ENCODE measurements around the gene YPEL2. TPM values are rescaled to one million over a fixed set of nuclear protein-coding genes. Genes with fewer than 3 reads are reported as not detected.

The YPEL2 gene
- total and polyA plus RNA-seq, 2 of the 13 experiments (the other 11 are each of a cell fraction or from before 2014, with no cell fraction given): 8.5 to 21.1 TPM

DNA sequence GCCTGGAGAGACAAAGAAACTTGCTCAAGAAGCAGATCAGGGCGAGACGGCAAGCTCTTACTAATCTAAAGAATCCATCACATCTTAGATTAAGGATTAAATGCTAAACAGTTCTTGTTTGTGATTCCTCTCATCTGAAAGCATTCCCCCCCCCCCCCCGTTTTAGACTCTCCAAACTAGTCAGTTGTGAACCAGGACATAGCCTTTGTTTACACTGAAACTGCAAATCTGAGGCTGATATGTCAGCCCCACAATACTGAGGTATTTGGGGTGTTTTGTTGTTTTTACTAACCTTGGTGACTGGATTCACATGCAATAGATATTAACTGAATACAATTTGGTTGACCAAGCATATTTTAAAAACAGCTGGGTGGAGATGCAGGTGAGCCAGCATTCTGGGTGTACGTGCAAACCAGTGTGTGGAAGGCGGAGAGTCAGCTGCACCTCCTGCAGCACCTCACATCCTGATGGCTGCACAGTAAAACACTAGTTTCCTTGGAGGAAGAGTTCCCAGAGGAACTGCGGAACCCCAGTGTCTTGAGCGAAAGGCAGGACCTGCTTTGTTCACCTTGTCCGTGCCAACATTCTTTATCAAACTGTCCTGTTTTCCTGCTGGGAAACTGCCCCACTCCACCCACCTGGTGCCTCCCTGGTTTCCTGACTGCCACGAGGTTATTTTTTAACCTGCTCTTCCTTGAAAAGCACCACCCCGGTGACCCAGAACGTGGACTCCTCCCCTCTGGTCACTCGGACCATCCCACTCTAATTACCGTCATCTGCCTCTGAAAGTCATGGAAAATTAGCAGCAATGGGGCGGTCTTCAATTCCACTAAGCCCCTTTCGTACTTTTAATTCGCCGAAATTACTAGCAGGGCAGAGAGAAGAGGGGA is 1.2 kb upstream of the YPEL2 start (continued):
- TF ChIP-seq, protein P1, sequence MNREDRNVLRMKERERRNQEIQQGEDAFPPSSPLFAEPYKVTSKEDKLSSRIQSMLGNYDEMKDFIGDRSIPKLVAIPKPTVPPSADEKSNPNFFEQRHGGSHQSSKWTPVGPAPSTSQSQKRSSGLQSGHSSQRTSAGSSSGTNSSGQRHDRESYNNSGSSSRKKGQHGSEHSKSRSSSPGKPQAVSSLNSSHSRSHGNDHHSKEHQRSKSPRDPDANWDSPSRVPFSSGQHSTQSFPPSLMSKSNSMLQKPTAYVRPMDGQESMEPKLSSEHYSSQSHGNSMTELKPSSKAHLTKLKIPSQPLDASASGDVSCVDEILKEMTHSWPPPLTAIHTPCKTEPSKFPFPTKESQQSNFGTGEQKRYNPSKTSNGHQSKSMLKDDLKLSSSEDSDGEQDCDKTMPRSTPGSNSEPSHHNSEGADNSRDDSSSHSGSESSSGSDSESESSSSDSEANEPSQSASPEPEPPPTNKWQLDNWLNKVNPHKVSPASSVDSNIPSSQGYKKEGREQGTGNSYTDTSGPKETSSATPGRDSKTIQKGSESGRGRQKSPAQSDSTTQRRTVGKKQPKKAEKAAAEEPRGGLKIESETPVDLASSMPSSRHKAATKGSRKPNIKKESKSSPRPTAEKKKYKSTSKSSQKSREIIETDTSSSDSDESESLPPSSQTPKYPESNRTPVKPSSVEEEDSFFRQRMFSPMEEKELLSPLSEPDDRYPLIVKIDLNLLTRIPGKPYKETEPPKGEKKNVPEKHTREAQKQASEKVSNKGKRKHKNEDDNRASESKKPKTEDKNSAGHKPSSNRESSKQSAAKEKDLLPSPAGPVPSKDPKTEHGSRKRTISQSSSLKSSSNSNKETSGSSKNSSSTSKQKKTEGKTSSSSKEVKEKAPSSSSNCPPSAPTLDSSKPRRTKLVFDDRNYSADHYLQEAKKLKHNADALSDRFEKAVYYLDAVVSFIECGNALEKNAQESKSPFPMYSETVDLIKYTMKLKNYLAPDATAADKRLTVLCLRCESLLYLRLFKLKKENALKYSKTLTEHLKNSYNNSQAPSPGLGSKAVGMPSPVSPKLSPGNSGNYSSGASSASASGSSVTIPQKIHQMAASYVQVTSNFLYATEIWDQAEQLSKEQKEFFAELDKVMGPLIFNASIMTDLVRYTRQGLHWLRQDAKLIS (CRISPR knock-in tag; IDR thresholded peaks at IDR 0.05): peak; percentile 62; the same call in 1 of the 2 replicates
- TF ChIP-seq HOXA7 (CRISPR knock-in tag; IDR thresholded peaks at IDR 0.05): no peak
- no peak for TF ChIP-seq MTA3 (CRISPR knock-in tag; IDR thresholded peaks at IDR 0.05)
- TF ChIP-seq, protein P2, sequence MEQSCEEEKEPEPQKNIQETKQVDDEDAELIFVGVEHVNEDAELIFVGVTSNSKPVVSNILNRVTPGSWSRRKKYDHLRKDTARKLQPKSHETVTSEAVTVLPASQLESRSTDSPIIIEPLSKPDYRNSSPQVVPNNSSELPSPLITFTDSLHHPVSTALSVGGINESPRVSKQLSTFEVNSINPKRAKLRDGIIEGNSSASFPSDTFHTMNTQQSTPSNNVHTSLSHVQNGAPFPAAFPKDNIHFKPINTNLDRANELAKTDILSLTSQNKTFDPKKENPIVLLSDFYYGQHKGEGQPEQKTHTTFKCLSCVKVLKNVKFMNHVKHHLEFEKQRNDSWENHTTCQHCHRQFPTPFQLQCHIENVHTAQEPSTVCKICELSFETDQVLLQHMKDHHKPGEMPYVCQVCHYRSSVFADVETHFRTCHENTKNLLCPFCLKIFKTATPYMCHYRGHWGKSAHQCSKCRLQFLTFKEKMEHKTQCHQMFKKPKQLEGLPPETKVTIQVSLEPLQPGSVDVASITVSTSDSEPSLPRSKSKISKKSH (CRISPR knock-in tag; IDR thresholded peaks at IDR 0.05; ENCODE audit: borderline replicate concordance): no peak; the same call in 1 of the 2 replicates
- TF ChIP-seq BORCS8-MEF2B (CRISPR knock-in tag; IDR thresholded peaks at IDR 0.05): 0 out of 2 replicates have a peak, but pooled peaks have one; percentile 23
- no peak for TF ChIP-seq FOXC1 (CRISPR knock-in tag; IDR thresholded peaks at IDR 0.05; ENCODE audit: borderline replicate concordance)
- TF ChIP-seq MATR3 (CRISPR knock-in tag; IDR thresholded peaks at IDR 0.05): no peak
- TF ChIP-seq, protein P3, sequence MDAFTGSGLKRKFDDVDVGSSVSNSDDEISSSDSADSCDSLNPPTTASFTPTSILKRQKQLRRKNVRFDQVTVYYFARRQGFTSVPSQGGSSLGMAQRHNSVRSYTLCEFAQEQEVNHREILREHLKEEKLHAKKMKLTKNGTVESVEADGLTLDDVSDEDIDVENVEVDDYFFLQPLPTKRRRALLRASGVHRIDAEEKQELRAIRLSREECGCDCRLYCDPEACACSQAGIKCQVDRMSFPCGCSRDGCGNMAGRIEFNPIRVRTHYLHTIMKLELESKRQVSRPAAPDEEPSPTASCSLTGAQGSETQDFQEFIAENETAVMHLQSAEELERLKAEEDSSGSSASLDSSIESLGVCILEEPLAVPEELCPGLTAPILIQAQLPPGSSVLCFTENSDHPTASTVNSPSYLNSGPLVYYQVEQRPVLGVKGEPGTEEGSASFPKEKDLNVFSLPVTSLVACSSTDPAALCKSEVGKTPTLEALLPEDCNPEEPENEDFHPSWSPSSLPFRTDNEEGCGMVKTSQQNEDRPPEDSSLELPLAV (CRISPR knock-in tag; conservative IDR thresholded peaks at IDR 0.05; ENCODE audit: low read depth): no peak
- TF ChIP-seq ZNF607 (CRISPR knock-in tag; IDR thresholded peaks at IDR 0.05; ENCODE audit: borderline replicate concordance): peak; percentile 54; the same call in 1 of the 2 replicates
- TF ChIP-seq NFYB (CRISPR knock-in tag; IDR thresholded peaks at IDR 0.05): 0 out of 2 replicates have a peak, but pooled peaks have one; percentile 22
- TF ChIP-seq KLF6 (CRISPR knock-in tag; IDR thresholded peaks at IDR 0.05): 0 out of 2 replicates have a peak, but pooled peaks have one; percentile 40
- TF ChIP-seq, protein P4, sequence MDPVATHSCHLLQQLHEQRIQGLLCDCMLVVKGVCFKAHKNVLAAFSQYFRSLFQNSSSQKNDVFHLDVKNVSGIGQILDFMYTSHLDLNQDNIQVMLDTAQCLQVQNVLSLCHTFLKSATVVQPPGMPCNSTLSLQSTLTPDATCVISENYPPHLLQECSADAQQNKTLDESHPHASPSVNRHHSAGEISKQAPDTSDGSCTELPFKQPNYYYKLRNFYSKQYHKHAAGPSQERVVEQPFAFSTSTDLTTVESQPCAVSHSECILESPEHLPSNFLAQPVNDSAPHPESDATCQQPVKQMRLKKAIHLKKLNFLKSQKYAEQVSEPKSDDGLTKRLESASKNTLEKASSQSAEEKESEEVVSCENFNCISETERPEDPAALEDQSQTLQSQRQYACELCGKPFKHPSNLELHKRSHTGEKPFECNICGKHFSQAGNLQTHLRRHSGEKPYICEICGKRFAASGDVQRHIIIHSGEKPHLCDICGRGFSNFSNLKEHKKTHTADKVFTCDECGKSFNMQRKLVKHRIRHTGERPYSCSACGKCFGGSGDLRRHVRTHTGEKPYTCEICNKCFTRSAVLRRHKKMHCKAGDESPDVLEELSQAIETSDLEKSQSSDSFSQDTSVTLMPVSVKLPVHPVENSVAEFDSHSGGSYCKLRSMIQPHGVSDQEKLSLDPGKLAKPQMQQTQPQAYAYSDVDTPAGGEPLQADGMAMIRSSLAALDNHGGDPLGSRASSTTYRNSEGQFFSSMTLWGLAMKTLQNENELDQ (CRISPR knock-in tag; IDR thresholded peaks at IDR 0.05; ENCODE audit: borderline replicate concordance): no peak
- TF ChIP-seq PTBP1 (IDR thresholded peaks at IDR 0.05; ENCODE audit: low read depth, low read length, poor library complexity, severe bottlenecking): no peak
- 0 out of 2 replicates have a peak, but pooled peaks have one; percentile 0 for TF ChIP-seq ZNF44 (CRISPR knock-in tag; IDR thresholded peaks at IDR 0.05)
- TF ChIP-seq, protein P5, sequence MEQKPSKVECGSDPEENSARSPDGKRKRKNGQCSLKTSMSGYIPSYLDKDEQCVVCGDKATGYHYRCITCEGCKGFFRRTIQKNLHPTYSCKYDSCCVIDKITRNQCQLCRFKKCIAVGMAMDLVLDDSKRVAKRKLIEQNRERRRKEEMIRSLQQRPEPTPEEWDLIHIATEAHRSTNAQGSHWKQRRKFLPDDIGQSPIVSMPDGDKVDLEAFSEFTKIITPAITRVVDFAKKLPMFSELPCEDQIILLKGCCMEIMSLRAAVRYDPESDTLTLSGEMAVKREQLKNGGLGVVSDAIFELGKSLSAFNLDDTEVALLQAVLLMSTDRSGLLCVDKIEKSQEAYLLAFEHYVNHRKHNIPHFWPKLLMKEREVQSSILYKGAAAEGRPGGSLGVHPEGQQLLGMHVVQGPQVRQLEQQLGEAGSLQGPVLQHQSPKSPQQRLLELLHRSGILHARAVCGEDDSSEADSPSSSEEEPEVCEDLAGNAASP (CRISPR knock-in tag; IDR thresholded peaks at IDR 0.05; ENCODE audit: borderline replicate concordance): no peak
